K562 (cell line): ENCODE results near the gene DKK3. TPM values are rescaled to one million over a fixed set of nuclear protein-coding genes. Genes with fewer than 3 reads are reported as not detected.

Source experiments
- E2F6 ChIP-seq, 2 experiments: IDR thresholded peaks; 2 replicates each; pipeline ENCODE4 v1.6.1; 2011; ENCODE audit warnings: borderline replicate concordance in 1 of 2, control low read depth in 1 of 2, low read depth in 1 of 2, low read length in 1 of 2, mild to moderate bottlenecking in 1 of 2, mixed read lengths in 1 of 2, moderate library complexity in 1 of 2; ENCODE audit not compliant: insufficient read depth in 1 of 2, insufficient read length in 1 of 2, poor library complexity in 1 of 2, severe bottlenecking in 1 of 2; ENCODE audit errors: extremely low read depth in 1 of 2
- GATAD2B ChIP-seq: fragments of 450-650 bp; IDR thresholded peaks from 2 replicates; pipeline ENCODE4 v1.6.1; 2017; ENCODE audit warnings: mild to moderate bottlenecking, borderline replicate concordance
- HMGXB4 ChIP-seq: sonication (generic); formaldehyde crosslinking; IDR thresholded peaks from 2 replicates; pipeline ENCODE4 v1.8.1; 2023; ENCODE audit warnings: mild to moderate bottlenecking, missing genetic modification reagents
- MTA3 ChIP-seq: fragments of 450-650 bp; formaldehyde crosslinking; IDR thresholded peaks from 2 replicates; pipeline ENCODE4 v1.6.1; 2017; ENCODE audit warnings: mild to moderate bottlenecking, borderline replicate concordance
- TFAP4 ChIP-seq: sonication (generic); formaldehyde crosslinking; IDR thresholded peaks from 2 replicates; pipeline ENCODE4 v1.8.0; 2022; ENCODE audit warnings: missing genetic modification reagents, mild to moderate bottlenecking, moderate library complexity, borderline replicate concordance
- XRCC5 ChIP-seq: fragments of 200-400 bp; formaldehyde crosslinking; IDR thresholded peaks from 2 replicates; pipeline ENCODE4 v1.6.1; 2017; ENCODE audit warnings: low read depth, mild to moderate bottlenecking, low read length
- ZBTB8A ChIP-seq: fragments of 450-650 bp; IDR thresholded peaks from 2 replicates; pipeline ENCODE4 v1.6.1; 2018; ENCODE audit warnings: mild to moderate bottlenecking, moderate library complexity; ENCODE audit not compliant: partially characterized antibody
- ZNF217 ChIP-seq: sonication (generic); formaldehyde crosslinking; IDR thresholded peaks from 2 replicates; pipeline ENCODE4 v1.8.0; 2022; ENCODE audit warnings: mild to moderate bottlenecking, missing genetic modification reagents
- ZNF436 ChIP-seq: fragments of 250-450, 450-650 bp; sonication (Bioruptor Pico); formaldehyde crosslinking; IDR thresholded peaks from 2 replicates; pipeline ENCODE4 v1.7.0; 2020; ENCODE audit warnings: mild to moderate bottlenecking
- polyA plus RNA-seq, 8 experiments: library from polyadenylated mRNA; depleted of rRNA in 4 of 8; stranded (reverse) in 5 of 8; unstranded in 3 of 8; fragments of >200 nt; fragmentation: Nextera tagmentation in 2 of 8; fragmentation: Illumina TruSeq in 1 of 8; extraction: Ambion mirVana in 2 of 8; extraction: Trizol in 1 of 8; gene quantifications; 2 replicates each; pipeline versions ENCODE4 v1.2.1 to v1.2.3, GENCODE V29; 2011 to 2014; ENCODE audit warnings: inconsistent platforms in 1 of 8, missing spikeins in 1 of 8
- total RNA-seq, 7 experiments: library from RNA; depleted of rRNA in 6 of 7; stranded (reverse); fragments of >200 nt in 6 of 7; fragmentation: Illumina TruSeq in 2 of 7; extraction: Trizol in 2 of 7; gene quantifications; 2 replicates each; pipeline versions ENCODE4 v1.2.1 to v1.2.3, GENCODE V29; 2011 to 2021; ENCODE audit warnings: low replicate concordance in 1 of 7

Gene DKK3
- total and polyA plus RNA-seq, 9 of the 15 experiments (the other 6 are each of a cell fraction or from before 2014, with no cell fraction given) = 0.14 to 0.85 (median 0.38) TPM; not detected in 6

- no peak for TF ChIP-seq GATAD2B
- no peak for TF ChIP-seq E2F6 (IDR thresholded peaks at IDR 0.05; ENCODE audit: borderline replicate concordance in 1 of 2, extremely low read depth in 1 of 2, insufficient read depth in 1 of 2, insufficient read length in 1 of 2, low read depth in 1 of 2, low read length in 1 of 2, poor library complexity in 1 of 2, severe bottlenecking in 1 of 2)
- no peak for TF ChIP-seq ZNF436
- TF ChIP-seq ZBTB8A = no peak
- no peak for TF ChIP-seq MTA3
- no peak for TF ChIP-seq TFAP4 (CRISPR knock-in tag)
- no peak for TF ChIP-seq XRCC5
- no peak for TF ChIP-seq HMGXB4 (CRISPR knock-in tag)
- TF ChIP-seq ZNF217 = no peak
Observed at GRCh38 chr11:11981364-11981763, 27.1 kb downstream of the DKK3 start (continued).
